IPS DF 4.7 (cell line): Measurements from ENCODE around the gene IL10RB.

Source experiments
- DNase-seq: peaks from one replicate; pipeline ENCODE4 v3.0.0-alpha.2; 2013; ENCODE audit warnings: low spot score; ENCODE audit errors: extremely low read depth

The IL10RB gene

DNA sequence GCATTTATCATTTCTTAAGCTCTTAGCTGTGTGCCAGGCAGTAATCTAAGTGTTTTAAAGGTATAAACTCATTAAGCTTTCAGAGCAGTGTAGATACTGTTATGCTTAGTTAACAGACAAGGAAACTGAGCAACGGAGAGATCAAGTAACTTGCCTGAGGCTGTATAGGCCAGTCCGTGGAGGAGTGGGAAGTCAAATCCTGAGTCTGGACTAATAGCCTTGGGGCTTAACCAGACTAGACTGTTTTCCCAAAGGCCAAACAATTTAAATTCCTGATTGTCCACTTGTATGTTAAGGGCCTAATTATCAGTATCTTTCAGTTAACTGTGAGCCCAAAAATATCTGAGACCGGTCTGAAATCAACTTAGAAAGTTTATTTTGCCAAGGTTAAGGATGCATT lies 61.2 kb downstream of the IL10RB start:
- no peak for DNase-seq

DNA sequence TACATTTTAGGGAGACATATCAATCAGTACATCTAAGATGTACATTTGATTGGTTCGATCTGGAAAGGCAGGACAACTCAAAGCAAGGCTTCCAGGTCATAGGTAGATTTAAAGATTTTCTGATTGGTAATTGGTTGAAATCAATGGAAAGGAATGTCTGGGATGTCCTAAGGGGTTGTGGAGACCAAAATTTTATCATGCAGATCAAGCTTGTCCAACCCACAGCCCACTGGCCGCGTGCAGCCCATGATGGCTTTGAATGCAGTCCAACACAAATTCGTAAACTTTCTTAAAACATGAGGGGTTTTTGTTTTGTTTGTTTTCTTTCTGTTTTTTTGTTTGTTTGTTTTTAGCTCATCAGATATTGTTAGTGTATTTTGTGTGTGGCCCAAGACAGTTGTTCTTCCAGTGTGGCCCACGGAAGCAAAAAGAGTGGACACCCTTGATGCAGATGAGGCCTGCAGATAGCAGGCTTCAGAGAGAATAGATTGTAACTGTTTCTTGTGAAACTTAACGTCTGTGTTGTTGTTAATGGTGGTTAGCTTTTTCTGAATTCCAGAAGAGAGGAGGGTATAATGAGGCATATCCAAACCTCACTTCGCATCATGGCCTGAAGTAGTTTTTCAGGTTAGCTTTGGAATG lies 61.7 kb downstream of the IL10RB start:
- DNase-seq, result no peak

DNA sequence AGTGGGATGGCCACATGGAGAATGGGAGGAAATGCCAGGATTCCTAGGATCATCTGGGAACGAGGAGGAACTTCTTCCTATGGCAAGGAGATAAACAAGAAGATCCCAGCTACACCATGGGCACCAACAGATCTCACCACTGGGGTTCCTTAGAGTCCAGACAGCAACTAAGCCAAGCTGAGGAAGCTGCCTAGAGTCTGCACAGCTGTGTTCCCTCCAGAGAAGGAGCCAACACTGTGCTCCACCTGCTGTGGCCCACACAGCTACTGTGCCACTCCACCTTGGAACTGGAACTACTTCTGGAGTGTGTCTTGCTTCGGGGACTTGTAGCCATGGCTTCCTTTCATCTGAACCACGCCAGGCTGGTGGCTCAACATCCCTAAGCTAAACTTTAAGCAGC lies 64.6 kb downstream of the IL10RB start:
- no peak for DNase-seq

DNA sequence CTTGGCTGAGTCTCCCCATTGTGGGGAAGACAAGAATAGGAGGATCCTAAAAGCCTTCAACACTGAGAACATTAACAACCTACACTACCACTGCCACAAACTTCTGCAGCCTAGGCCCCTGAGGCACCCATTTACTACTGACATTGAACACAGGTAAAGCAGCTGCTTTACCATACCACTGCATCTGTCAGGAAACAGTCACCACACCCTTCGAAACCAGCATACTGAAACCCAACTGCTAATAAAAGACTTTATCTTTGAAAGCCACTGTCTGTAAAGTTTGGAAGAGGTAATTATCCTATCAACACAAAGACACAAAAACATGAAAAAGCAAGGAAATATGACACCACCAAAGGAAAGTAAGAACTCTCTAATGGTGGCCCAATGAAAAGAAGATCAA lies 66.0 kb downstream of the IL10RB start:
- no peak for DNase-seq

DNA sequence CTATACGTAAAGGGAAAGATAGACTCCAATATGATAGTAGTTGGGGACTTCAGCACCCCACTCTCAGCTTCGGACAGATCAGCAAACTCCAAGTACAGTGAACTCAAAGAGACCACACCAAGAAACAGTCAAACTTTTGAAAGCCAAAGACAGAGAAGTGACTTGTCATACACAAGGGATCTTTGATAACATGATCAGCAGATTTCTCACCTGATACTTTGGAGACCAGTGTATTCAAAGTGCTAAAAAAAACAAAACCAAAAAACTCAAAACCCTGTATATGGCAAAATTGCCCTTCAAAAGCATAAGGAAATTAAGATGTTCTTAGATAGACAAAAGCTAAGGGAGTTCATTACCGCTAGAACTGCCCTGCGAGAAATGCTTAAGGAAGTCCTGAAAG lies 68.0 kb downstream of the IL10RB start:
- no peak for DNase-seq

DNA sequence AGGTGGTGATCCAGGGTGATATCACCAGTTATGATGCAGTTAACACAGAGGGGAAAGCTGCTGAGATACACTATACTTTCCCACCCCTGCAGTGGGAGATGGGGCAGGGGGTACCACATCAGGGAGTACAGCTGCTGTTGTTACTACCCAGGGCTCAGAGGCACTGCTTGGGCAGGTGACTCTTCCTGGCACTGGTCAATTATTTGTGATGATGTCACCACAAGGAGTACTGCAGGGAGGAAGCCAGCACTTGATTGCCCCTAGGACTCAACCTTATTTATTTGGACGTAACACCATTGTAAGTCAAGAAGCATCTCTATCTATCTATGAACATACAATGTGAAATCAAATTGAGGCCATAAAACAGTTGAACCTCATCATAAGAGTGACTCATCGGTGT lies 68.7 kb downstream of the IL10RB start:
- DNase-seq, result no peak

DNA sequence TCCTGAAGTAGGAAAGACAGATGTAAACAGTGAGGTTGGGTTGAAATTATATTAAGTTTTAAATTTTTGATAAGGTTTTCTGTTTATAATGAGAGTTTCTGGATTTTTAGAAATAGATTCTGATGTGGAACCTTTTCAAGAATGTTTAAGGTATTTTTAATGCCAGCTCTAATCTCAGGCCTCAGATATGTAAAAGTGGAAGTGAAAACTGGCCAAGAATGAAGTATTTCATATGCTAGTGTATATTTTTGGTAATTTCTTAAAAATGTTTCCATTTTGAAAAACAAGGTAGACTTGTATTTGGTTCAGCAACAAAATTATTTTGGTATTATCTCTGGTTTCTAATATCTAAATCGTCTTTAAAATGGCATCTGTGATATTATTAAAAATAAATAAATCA lies 73.0 kb downstream of the IL10RB start:
- no peak for DNase-seq

DNA sequence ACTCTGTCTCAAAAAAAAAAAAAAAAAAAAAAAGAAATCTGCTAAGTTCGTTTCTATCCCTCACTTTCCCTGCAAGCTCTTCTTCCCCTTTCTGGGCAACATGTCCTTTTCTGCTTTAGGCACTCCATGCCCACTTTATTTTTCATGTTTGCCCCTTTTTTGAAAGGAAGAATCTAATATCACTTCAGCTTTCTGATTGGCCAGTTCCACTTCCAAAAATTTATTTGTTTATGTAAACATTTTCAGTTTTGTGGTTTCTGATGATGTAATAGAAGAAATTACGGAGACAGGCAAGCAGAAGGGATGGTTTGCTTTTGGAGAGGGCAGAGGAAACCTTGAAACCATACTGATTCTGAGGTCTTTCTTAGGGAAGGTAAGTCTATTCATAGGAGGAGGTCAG lies 73.8 kb downstream of the IL10RB start:
- DNase-seq, result no peak

DNA sequence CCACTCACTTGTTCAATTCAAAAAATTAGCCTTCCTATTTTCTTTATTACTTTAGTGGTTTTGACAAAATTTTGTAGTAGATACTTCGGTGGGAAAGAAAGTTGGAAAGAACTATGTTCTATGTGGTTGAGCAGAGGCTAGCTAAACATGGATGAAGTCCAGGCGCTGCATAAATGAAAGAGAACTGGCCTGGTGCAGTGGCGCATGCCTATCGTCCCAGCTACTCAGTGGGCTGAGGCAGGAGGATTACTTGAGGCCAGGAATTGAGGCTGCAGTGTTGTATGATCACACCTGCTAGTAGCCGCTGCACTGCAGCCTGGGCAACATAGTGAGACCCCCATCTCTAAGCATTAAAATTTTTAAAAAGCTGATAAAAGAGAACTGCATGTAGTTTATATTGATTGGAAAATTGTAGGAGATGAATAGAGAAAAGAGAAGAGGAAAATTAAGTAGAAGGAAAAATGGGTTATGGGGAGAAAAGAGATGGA lies 79.6 kb downstream of the IL10RB start:
- no peak for DNase-seq
